HG03039 (cell line): ENCODE measurements around the gene CYP4X1.
"Not testable (repeated sequence)": the region's sequence is repeated elsewhere in the genome, so short reads cannot be mapped to it uniquely, and the experiment has no call there.

Source experiments
- ATAC-seq: cut with Tn5 transposase; IDR thresholded peaks from one replicate; pipeline ENCODE4 v1.9.1; 2021; ENCODE audit warnings: mild to moderate bottlenecking, moderate library complexity; ENCODE audit not compliant: unreplicated experiment

CYP4X1 gene

GRCh38 chr1:47069509-47069908, 46.0 kb downstream of the CYP4X1 start:
- not testable (repeated sequence) for ATAC-seq

GRCh38 chr1:47089356-47089755, 65.9 kb downstream of the CYP4X1 start:
- not testable (repeated sequence) for ATAC-seq

- ATAC-seq: not testable (repeated sequence)
These were observed 68.0 kb downstream of the CYP4X1 start for GRCh38 chr1:47091476-47091875.
